Measurements from ENCODE around the gene FBXO44.

Gene FBXO44

GRCh38 chr1:11680270-11681070, 25.8 kb downstream of the FBXO44 start (continued):
- TF ChIP-seq PRDM4 (tag by site-specific recombination; IDR thresholded peaks at IDR 0.05) (no peak), ZNF10 (tag by site-specific recombination; IDR thresholded peaks at IDR 0.05) (no peak), ZNF843 (tag by site-specific recombination; IDR thresholded peaks at IDR 0.05) (0 out of 2 replicates have a peak, but pooled peaks have one; percentile 30), HOXA7 (CRISPR knock-in tag; IDR thresholded peaks at IDR 0.05; ENCODE audit: borderline replicate concordance) (no peak), PRDM1 (tag by site-specific recombination; IDR thresholded peaks at IDR 0.05) (no peak), ZBTB17 (tag by site-specific recombination; IDR thresholded peaks at IDR 0.05) (peak; percentile 67), ZNF513 (tag by site-specific recombination; IDR thresholded peaks at IDR 0.05) (no peak), SALL2 (tag by site-specific recombination; IDR thresholded peaks at IDR 0.05; ENCODE audit: borderline replicate concordance) (no peak), OSR2 (tag by site-specific recombination; IDR thresholded peaks at IDR 0.05) (no peak), ZSCAN5A (tag by site-specific recombination; IDR thresholded peaks at IDR 0.05) (peak; percentile 11; the same call in 1 of the 2 replicates), ZNF555 (tag by site-specific recombination; conservative IDR thresholded peaks at IDR 0.05) (no peak), ZNF324 (tag by site-specific recombination; IDR thresholded peaks at IDR 0.05) (peak; percentile 48; the same call in 1 of the 2 replicates), ZNF600 (tag by site-specific recombination; IDR thresholded peaks at IDR 0.05) (peak; percentile 93), PBX3 (CRISPR knock-in tag; IDR thresholded peaks at IDR 0.05) (no peak), ZNF404 (tag by site-specific recombination; IDR thresholded peaks at IDR 0.05) (no peak), ZSCAN18 (tag by site-specific recombination; IDR thresholded peaks at IDR 0.05) (no peak), ZNF514 (tag by site-specific recombination; IDR thresholded peaks at IDR 0.05) (no peak), PRDM2 (tag by site-specific recombination; IDR thresholded peaks at IDR 0.05; ENCODE audit: borderline replicate concordance) (no peak), ZNF214 (tag by site-specific recombination; IDR thresholded peaks at IDR 0.05; ENCODE audit: borderline replicate concordance) (no peak), GLIS1 (tag by site-specific recombination; IDR thresholded peaks at IDR 0.05) (peak; percentile 86), ZNF701 (tag by site-specific recombination; IDR thresholded peaks at IDR 0.05) (no peak), ZNF629 (tag by site-specific recombination; IDR thresholded peaks at IDR 0.05) (no peak), KLF1 (tag by site-specific recombination; IDR thresholded peaks at IDR 0.05) (no peak)
